ENCODE measurements around the gene MGST3.
"Not testable (repeated sequence)": the region's sequence is repeated elsewhere in the genome, so short reads cannot be mapped to it uniquely, and the experiment has no call there.

The MGST3 gene

DNA sequence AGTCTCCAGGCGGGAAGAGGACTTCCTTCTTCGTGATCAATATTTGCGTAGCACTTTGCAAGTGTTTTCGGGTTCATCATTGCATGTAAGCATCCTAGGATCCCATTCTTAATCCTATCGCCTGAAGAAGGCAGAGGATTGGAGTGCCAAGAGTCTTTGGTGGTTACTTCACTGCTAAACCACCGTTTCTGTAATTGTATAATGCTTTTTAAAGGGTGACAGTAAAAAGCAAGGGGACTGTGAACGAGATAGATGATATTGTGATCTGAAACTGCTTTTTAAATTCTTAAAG lies 67.7 kb downstream of the MGST3 start:
- no peak for DNase-seq

- no peak for DNase-seq
Observed at GRCh38 chr1:165699577-165699976, 68.5 kb downstream of the MGST3 start.

DNA sequence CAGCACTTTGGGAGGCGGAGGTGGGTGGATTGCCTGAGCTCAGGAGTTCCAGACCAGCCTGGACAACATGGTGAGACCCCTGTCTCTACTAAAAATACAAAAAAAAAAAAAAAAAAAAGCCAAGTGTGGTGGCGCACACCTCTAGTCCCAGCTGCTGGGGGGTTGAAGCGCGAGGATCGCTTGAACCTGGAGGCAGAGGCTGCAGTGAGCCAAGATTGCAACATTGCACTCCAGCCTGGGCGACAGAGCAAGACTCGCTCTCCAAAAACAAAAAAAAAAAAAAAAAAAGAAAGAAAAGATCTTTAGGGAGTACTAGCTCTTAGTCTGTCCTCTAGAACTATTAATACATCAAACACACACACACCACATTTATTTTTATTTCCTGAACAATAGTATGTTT lies 70.9 kb downstream of the MGST3 start:
- not testable (repeated sequence) for DNase-seq

- DNase-seq: no peak
Observed at GRCh38 chr1:165703648-165704047, 72.6 kb downstream of the MGST3 start.

All from NCI-H2081 (cell line).